Activated CD8-positive, alpha-beta T cell treated with anti-CD3 and anti-CD28 coated beads for 36 hours (primary cell): Measurements from ENCODE around the gene CHD5. TPM values are rescaled to one million over a fixed set of nuclear protein-coding genes. Genes with fewer than 3 reads are reported as not detected.

Experiments
- ATAC-seq: fragments of 200-7000 bp; cut with Tn5 transposase; one replicate; pipeline ENCODE4 v1.10.0; 2021; ENCODE audit warnings: mild to moderate bottlenecking, moderate library complexity
- CTCF ChIA-PET: fragments of 350-600 bp; sonication (Branson Sonifier 250); formaldehyde crosslinking; loops from one replicate; lab custom pipeline; 2021; ENCODE audit warnings: antibody characterized with exemption; lab: Charles Lee
- POLR2A ChIA-PET: fragments of 350-600 bp; sonication (Branson Sonifier 250); formaldehyde crosslinking; loops from one replicate; lab custom pipeline; 2021; ENCODE audit warnings: antibody characterized with exemption; lab: Charles Lee
- DNase-seq: peaks from one replicate; pipeline ENCODE4 v3.0.0-alpha.2; 2020
- H3K27ac Mint-ChIP-seq: one replicate; pipeline ENCODE4 v1.8.0; 2021; ENCODE audit warnings: mild to moderate bottlenecking, mixed read lengths
- H3K27me3 Mint-ChIP-seq: one replicate; pipeline ENCODE4 v1.8.0; 2021; ENCODE audit warnings: mixed read lengths
- H3K36me3 Mint-ChIP-seq: one replicate; pipeline ENCODE4 v1.8.0; 2021; ENCODE audit warnings: low read depth, mixed read lengths
- H3K4me1 Mint-ChIP-seq: one replicate; pipeline ENCODE4 v1.8.0; 2021; ENCODE audit warnings: low read depth, mixed read lengths
- H3K4me3 Mint-ChIP-seq: one replicate; pipeline ENCODE4 v1.8.0; 2021; ENCODE audit warnings: mild to moderate bottlenecking, moderate library complexity, mixed read lengths
- H3K9me3 Mint-ChIP-seq: one replicate; pipeline ENCODE4 v1.8.0; 2021; ENCODE audit warnings: mixed read lengths
- intact Hi-C: fragments of 100-400 bp; cut with micrococcal nuclease; formaldehyde crosslinking; loops from one replicate; pipeline ENCODE4 v1.10.0; 2022
- total RNA-seq, 2 experiments: library from RNA; stranded (reverse); gene quantifications; one replicate each; pipeline ENCODE4 v1.2.3, GENCODE V29; 2021
- TF ChIP-seq, protein P1 (sequence below): fragments of 200-600 bp; IDR thresholded peaks from one replicate; pipeline ENCODE4 v1.8.0; 2022; ENCODE audit warnings: antibody characterized with exemption, mild to moderate bottlenecking

The CHD5 gene
- total RNA-seq, result under 1 TPM; 0.61 to 0.63 TPM

DNA sequence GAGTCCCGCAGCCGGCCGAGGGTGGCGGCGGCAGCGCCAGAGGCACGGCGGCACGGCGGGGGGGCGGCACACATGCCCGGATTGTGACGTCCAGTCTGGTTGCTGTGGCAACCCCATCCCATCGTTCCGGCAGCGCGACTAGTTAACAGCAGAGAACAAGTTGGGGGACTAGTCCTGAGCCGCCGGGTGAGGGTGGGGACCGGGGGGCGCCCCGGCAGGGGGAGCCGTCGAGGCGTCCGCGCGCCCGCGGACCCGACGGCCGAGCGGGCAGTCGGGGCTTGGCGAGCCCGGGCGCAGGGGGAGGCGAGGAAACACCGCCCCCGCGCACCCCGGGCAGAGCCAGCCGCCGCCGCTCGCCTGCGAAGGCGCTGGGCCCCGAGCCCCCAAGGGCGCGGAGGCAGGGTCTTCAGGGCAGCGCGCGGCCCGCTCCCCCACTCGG, at the start of gene CHD5:
Gene CHD5 (minus strand): TSS at position 54 of the 439 bp plus-strand sequence. CDS start 298 bp downstream, outside the sequence.
- TF ChIP-seq, protein P1, sequence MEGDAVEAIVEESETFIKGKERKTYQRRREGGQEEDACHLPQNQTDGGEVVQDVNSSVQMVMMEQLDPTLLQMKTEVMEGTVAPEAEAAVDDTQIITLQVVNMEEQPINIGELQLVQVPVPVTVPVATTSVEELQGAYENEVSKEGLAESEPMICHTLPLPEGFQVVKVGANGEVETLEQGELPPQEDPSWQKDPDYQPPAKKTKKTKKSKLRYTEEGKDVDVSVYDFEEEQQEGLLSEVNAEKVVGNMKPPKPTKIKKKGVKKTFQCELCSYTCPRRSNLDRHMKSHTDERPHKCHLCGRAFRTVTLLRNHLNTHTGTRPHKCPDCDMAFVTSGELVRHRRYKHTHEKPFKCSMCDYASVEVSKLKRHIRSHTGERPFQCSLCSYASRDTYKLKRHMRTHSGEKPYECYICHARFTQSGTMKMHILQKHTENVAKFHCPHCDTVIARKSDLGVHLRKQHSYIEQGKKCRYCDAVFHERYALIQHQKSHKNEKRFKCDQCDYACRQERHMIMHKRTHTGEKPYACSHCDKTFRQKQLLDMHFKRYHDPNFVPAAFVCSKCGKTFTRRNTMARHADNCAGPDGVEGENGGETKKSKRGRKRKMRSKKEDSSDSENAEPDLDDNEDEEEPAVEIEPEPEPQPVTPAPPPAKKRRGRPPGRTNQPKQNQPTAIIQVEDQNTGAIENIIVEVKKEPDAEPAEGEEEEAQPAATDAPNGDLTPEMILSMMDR, result no peak
- peak; percentile 32 for DNase-seq
- CTCF ChIA-PET, result no interaction called here
- H3K4me1 Mint-ChIP-seq, result peaks cover 33% of the 10 kb centered on the region
- peak; percentile 26 for ATAC-seq
- peaks cover 11% of the 10 kb centered on the region for H3K36me3 Mint-ChIP-seq
- intact Hi-C loops, result no loop called here
- H3K27ac Mint-ChIP-seq, result no peak within 1 kb of the TSS
- H3K27me3 Mint-ChIP-seq, result peaks cover 42% of the 10 kb centered on the region
- POLR2A ChIA-PET, result interaction anchor here (1.0 kb wide), 1 partner anchor 10 kb away, joined by 3 read pairs; no protein-coding TSS in a partner anchor
- H3K9me3 Mint-ChIP-seq, result no peaks in the 10 kb centered on the region
- H3K4me3 Mint-ChIP-seq, result peak within 1 kb of the TSS; percentile 1

DNA sequence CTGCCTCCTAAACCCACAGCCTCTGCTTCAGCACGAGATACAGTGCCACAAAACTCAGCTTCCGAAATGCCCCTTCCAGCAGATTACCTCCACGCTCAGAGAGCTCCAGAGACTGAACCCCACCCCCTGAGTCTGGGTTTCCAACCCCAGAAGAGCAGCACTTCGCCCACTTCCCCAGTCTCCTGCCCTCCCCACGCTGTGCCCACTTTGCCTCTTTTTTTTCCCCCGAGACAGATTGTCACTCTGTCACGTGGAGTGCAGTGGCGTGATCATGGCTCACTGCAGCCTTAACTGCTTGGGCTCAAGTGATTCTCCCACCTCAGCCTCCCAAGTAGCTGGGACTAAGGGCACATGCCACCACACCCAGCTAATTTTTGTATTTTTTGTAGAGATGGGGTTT, 45.5 kb upstream of the CHD5 start:
- H3K4me3 Mint-ChIP-seq, result no peak overlapping the region
- intact Hi-C loops, result no loop called here
- TF ChIP-seq, protein P1, result no peak
- H3K4me1 Mint-ChIP-seq, result no peaks in the 10 kb centered on the region
- peaks cover 33% of the 10 kb centered on the region for H3K36me3 Mint-ChIP-seq
- H3K27ac Mint-ChIP-seq, result no peak overlapping the region
- no peaks in the 10 kb centered on the region for H3K9me3 Mint-ChIP-seq
- POLR2A ChIA-PET, result interaction anchor here (1.1 to 1.9 kb wide), 2 partner anchors 9 to 20 kb away, joined by 3 to 4 read pairs; partner anchors contain the start of gene RNF207
- CTCF ChIA-PET, result interaction anchor here (0.6 to 2.4 kb wide), 2 partner anchors 15 to 21 kb away, joined by 3 to 8 read pairs; no protein-coding TSS in a partner anchor
- H3K27me3 Mint-ChIP-seq, result no peaks in the 10 kb centered on the region
- DNase-seq (no peak), ATAC-seq (no peak)

DNA sequence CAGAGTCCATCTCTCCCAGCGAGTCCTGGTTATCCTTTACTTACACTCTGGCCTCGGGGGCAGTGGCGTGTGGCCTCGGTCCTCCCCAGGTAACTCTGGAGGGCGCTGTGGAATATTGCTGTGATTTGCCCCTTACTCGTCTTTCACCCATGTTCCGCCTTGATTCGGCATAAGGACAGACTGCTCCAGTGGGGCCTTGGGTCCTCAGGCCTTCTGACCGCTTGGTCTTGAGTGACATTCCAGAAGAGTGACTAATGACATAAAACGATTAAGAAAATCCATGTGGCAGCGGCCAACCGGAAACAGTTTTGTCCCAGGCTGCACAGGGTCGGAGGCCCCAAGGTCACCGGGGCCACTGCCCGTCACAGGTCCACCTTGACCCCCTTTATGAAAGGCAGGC, 44.6 kb upstream of the CHD5 start:
- Mint-ChIP-seq H3K9me3 (no peaks in the 10 kb centered on the region), H3K4me1 (no peaks in the 10 kb centered on the region), H3K27me3 (no peaks in the 10 kb centered on the region), H3K36me3 (peaks cover 32% of the 10 kb centered on the region), H3K27ac (no peak overlapping the region), H3K4me3 (no peak overlapping the region)
- ATAC-seq, result no peak
- TF ChIP-seq, protein P1, result no peak
- intact Hi-C loops, result no loop called here
- ChIA-PET POLR2A (interaction anchor here (0.7 to 1.9 kb wide), 5 partner anchors 10 to 24 kb away, joined by 3 to 4 read pairs (median 3); partner anchors contain the start of genes ICMT and RNF207), CTCF (interaction anchor here (0.6 to 2.4 kb wide), 3 partner anchors 14 to 20 kb away, joined by 3 to 8 read pairs (median 4); no protein-coding TSS in a partner anchor)
- DNase-seq, result no peak

DNA sequence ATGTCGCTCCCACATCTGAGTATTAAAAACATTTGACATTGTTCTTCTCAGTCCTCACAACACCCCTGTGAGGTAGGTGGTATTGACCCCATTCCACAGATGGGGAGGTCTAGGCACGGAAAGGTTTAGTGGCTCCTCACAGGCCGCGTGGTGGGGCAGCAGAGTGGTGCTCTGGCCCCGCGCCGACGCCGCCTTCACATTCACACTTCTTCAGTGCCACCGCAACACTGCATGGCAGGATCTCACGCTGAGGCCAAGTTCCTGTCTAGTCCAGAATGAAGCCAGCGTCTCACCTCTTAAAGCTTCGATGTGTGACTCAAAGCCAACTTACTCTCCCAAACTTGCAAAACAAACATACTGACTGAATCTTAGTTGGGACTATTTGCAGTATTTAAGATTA, 43.5 kb upstream of the CHD5 start:
- Mint-ChIP-seq H3K27ac (no peak overlapping the region), H3K4me1 (no peaks in the 10 kb centered on the region), H3K36me3 (peaks cover 30% of the 10 kb centered on the region), H3K27me3 (no peaks in the 10 kb centered on the region), H3K9me3 (no peaks in the 10 kb centered on the region), H3K4me3 (no peak overlapping the region)
- ChIA-PET POLR2A (interaction anchor here (1.2 to 1.8 kb wide), 3 partner anchors 9 to 23 kb away, joined by 3 to 6 read pairs (median 4); no protein-coding TSS in a partner anchor), CTCF (interaction anchor here (1.2 to 2.4 kb wide), 2 partner anchors 15 to 19 kb away, joined by 4 to 8 read pairs; no protein-coding TSS in a partner anchor)
- ATAC-seq (no peak), DNase-seq (no peak)
- intact Hi-C loops, result no loop called here
- TF ChIP-seq, protein P1, result no peak

DNA sequence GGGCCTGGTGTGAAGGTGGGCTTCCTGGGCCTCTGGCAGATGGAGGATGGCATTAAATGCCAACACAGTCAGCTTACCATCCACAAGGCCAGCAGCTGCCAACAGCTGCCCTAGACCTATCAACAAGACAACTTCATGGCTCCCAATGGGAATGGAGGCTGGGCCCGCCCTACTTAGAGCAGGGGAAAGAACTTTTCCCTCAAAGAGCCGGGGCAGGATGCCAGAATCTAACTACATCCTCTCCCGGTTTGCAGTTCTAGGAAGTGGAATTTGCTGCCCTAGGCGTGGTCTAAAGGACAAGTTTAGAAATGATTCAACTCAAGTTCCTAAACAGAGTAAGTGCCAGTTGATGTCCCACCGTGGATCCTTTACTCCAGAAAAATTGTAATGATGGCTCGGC, 42.5 kb upstream of the CHD5 start:
- H3K27me3 Mint-ChIP-seq, result no peaks in the 10 kb centered on the region
- peaks cover 30% of the 10 kb centered on the region for H3K36me3 Mint-ChIP-seq
- intact Hi-C loops, result no loop called here
- ATAC-seq (no peak), DNase-seq (no peak)
- H3K9me3 Mint-ChIP-seq, result no peaks in the 10 kb centered on the region
- H3K4me1 Mint-ChIP-seq, result no peaks in the 10 kb centered on the region
- no peak overlapping the region for H3K27ac Mint-ChIP-seq
- H3K4me3 Mint-ChIP-seq, result no peak overlapping the region
- POLR2A ChIA-PET, result interaction anchor here (1.3 to 1.7 kb wide), 2 partner anchors 10 to 13 kb away, joined by 3 to 6 read pairs; no protein-coding TSS in a partner anchor
- TF ChIP-seq, protein P1, result no peak
- CTCF ChIA-PET, result interaction anchor here (0.7 to 0.9 kb wide), 2 partner anchors 13 kb away, joined by 3 read pairs; partner anchors contain the start of gene ICMT
